Measurements from ENCODE around the gene ZSWIM6. TPM values are rescaled to one million over a fixed set of nuclear protein-coding genes. Genes with fewer than 3 reads are reported as not detected.

The ZSWIM6 gene
- polyA plus RNA-seq, 3 donors, result 1.7 to 33.5 (median 2.7) TPM

DNA sequence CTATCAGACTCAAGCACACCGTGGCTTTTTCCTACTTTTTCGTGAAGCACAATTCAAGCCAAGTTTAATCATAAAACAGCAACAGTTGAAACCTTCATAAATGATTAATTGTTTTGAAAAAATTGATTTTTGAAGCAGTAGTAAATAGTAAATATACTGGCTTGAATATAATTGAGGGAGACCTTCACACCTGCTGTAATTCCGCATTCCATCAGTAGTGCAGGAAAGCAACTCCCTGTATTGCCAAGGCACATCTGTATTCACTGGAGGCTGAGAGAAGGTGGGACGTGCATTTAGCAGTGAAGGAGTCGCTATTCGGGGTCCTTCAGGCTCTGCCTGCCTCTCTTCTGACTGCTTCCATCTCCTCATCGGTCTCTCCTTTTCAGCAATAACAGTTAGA lies 203.8 kb downstream of the ZSWIM6 start:
- Mint-ChIP-seq H3K27ac (no peak overlapping the region), H3K4me3 (no peak overlapping the region), H3K27me3 (ENCODE audit: low read depth in 3 of 3) (no peaks in the 10 kb centered on the region), H3K9me3 (peaks cover 0 to 8% (median 2%) of the 10 kb centered on the region in 7 donors), H3K4me1 (no peaks in the 10 kb centered on the region), H3K36me3 (peaks cover 77 to 86% of the 10 kb centered on the region in 2 donors)
- no peak overlapping the region for H3K27ac ChIP-seq (ENCODE audit: low read depth in 1 of 2, low read length in 2 of 2)
- intact Hi-C loops (cut with micrococcal nuclease), result no loop called here
- H3K4me2 ChIP-seq (replicated peaks; ENCODE audit: extremely low read depth, low read length, poor library complexity, severe bottlenecking), result no peak overlapping the region
- H3K9ac ChIP-seq (ENCODE audit: insufficient read depth, low read length, poor library complexity, severe bottlenecking), result no peak overlapping the region
- no peak overlapping the region for H3K4me3 ChIP-seq (replicated peaks in 1 of 3; ENCODE audit: low read depth in 2 of 3, low read length in 3 of 3)
- WGBS (ENCODE audit: insufficient coverage), result no CpG with 5 or more reads among the region's 7 CpGs
- DNase-seq, result no peak
- no peaks in the 10 kb centered on the region for H3K27me3 ChIP-seq (ENCODE audit: control insufficient read depth in 2 of 2, insufficient read depth in 2 of 2, low read length in 2 of 2)
- H2AFZ ChIP-seq (ENCODE audit: insufficient read depth, low read depth, low read length, poor library complexity, severe bottlenecking), result no peak overlapping the region
- H4K20me1 ChIP-seq (ENCODE audit: insufficient read depth, low read length), result peaks cover 81% of the 10 kb centered on the region
- no peaks in the 10 kb centered on the region for H3K79me2 ChIP-seq (ENCODE audit: insufficient read depth, low read length)
- no peak for TF ChIP-seq CTCF (IDR thresholded peaks at IDR 0.05)
- H3K9me3 ChIP-seq (replicated peaks in 1 of 2; ENCODE audit: control insufficient read depth in 1 of 2, insufficient read depth in 1 of 2, low read length in 2 of 2), result peaks cover 2 to 8% of the 10 kb centered on the region in 2 donors
- H3K4me1 ChIP-seq (ENCODE audit: control insufficient read depth in 1 of 2, insufficient read depth in 2 of 2, low read length in 2 of 2), result no peaks in the 10 kb centered on the region
- peaks cover 88 to 97% of the 10 kb centered on the region in 2 donors for H3K36me3 ChIP-seq (replicated peaks in 1 of 2; ENCODE audit: control insufficient read depth in 1 of 2, insufficient read depth in 2 of 2, low read length in 2 of 2)

- Mint-ChIP-seq H3K27ac (no peak overlapping the region), H3K4me3 (no peak overlapping the region), H3K9me3 (peaks cover 3 to 12% (median 6%) of the 10 kb centered on the region in 7 donors), H3K36me3 (peaks cover 78 to 87% of the 10 kb centered on the region in 2 donors), H3K4me1 (no peaks in the 10 kb centered on the region), H3K27me3 (ENCODE audit: low read depth in 3 of 3) (no peaks in the 10 kb centered on the region)
- Histone ChIP-seq H3K4me1 (ENCODE audit: control insufficient read depth in 1 of 2, insufficient read depth in 2 of 2, low read length in 2 of 2) (no peaks in the 10 kb centered on the region), H3K79me2 (ENCODE audit: insufficient read depth, low read length) (no peaks in the 10 kb centered on the region), H3K27ac (ENCODE audit: low read depth in 1 of 2, low read length in 2 of 2) (no peak overlapping the region), H3K9ac (ENCODE audit: insufficient read depth, low read length, poor library complexity, severe bottlenecking) (no peak overlapping the region), H2AFZ (ENCODE audit: insufficient read depth, low read depth, low read length, poor library complexity, severe bottlenecking) (no peak overlapping the region), H3K4me2 (replicated peaks; ENCODE audit: extremely low read depth, low read length, poor library complexity, severe bottlenecking) (no peak overlapping the region), H3K27me3 (ENCODE audit: control insufficient read depth in 2 of 2, insufficient read depth in 2 of 2, low read length in 2 of 2) (no peaks in the 10 kb centered on the region), H4K20me1 (ENCODE audit: insufficient read depth, low read length) (peaks cover 70% of the 10 kb centered on the region), H3K36me3 (replicated peaks in 1 of 2; ENCODE audit: control insufficient read depth in 1 of 2, insufficient read depth in 2 of 2, low read length in 2 of 2) (peaks cover 88 to 97% of the 10 kb centered on the region in 2 donors), H3K9me3 (replicated peaks in 1 of 2; ENCODE audit: control insufficient read depth in 1 of 2, insufficient read depth in 1 of 2, low read length in 2 of 2) (peaks cover 7 to 13% of the 10 kb centered on the region in 2 donors), H3K4me3 (replicated peaks in 1 of 3; ENCODE audit: low read depth in 2 of 3, low read length in 3 of 3) (no peak overlapping the region)
- TF ChIP-seq CTCF (IDR thresholded peaks at IDR 0.05), result no peak
- no peak for DNase-seq
- no CpG with 5 or more reads among the region's 1 CpG for WGBS (ENCODE audit: insufficient coverage)
- intact Hi-C loops (cut with micrococcal nuclease), result no loop called here
These were observed 204.9 kb downstream of the ZSWIM6 start for GRCh38 chr5:61536922-61537321.
